Naive B cell (primary cell): ENCODE measurements around the gene REELD1. TPM values are rescaled to one million over a fixed set of nuclear protein-coding genes. Genes with fewer than 3 reads are reported as not detected.
A peak's percentile ranks its signal among the peaks of the same experiment; 100 is the strongest.

Experiments
- ATAC-seq, 2 donors: fragments of 150-1000 bp; cut with Tn5 transposase; 2 replicates each; pipeline ENCODE4 v1.10.0; 2021; ENCODE audit warnings: low read depth in 2 of 2, mild to moderate bottlenecking in 2 of 2, moderate library complexity in 2 of 2
- DNase-seq: peaks from one replicate; pipeline ENCODE4 v3.0.0; 2022
- H3K27ac Mint-ChIP-seq, 6 donors: one replicate each; pipeline ENCODE4 v1.8.0; 2020 to 2022; ENCODE audit warnings: mild to moderate bottlenecking in 6 of 6, mixed read lengths in 6 of 6, moderate library complexity in 5 of 6, inconsistent platforms in 2 of 6
- H3K27me3 Mint-ChIP-seq, 3 donors: one replicate each; pipeline ENCODE4 v1.8.0; 2021 to 2022; ENCODE audit warnings: mixed read lengths in 3 of 3, mild to moderate bottlenecking in 1 of 3
- H3K36me3 Mint-ChIP-seq, 2 donors: one replicate each; pipeline ENCODE4 v1.8.0; 2020 to 2022; ENCODE audit warnings: mixed read lengths in 2 of 2, inconsistent platforms in 1 of 2, mild to moderate bottlenecking in 1 of 2
- H3K4me1 Mint-ChIP-seq, 3 donors: one replicate each; pipeline ENCODE4 v1.8.0; 2020 to 2022; ENCODE audit warnings: mixed read lengths in 3 of 3, inconsistent platforms in 1 of 3, mild to moderate bottlenecking in 1 of 3, moderate library complexity in 1 of 3
- H3K4me3 Mint-ChIP-seq, 8 donors: one replicate each; pipeline ENCODE4 v1.8.0; 2020 to 2022; ENCODE audit warnings: mild to moderate bottlenecking in 8 of 8, mixed read lengths in 8 of 8, moderate library complexity in 8 of 8, inconsistent platforms in 2 of 8
- H3K9me3 Mint-ChIP-seq, 7 donors: one replicate each; pipeline ENCODE4 v1.8.0; 2020 to 2022; ENCODE audit warnings: mixed read lengths in 7 of 7, mild to moderate bottlenecking in 5 of 7, inconsistent platforms in 2 of 7, moderate library complexity in 1 of 7
- polyA plus RNA-seq, 6 donors: library from polyadenylated mRNA; unstranded; fragments of 300-500 nt; fragmentation: Illumina TruSeq; gene quantifications; one replicate each; pipeline ENCODE4 v1.2.3, GENCODE V29; 2021; ENCODE audit warnings: low read depth in 6 of 6

Gene REELD1
- polyA plus RNA-seq, 6 donors from 2014 or later = 0.18 to 3.4 TPM; not detected in 4

- Mint-ChIP-seq H3K27me3 (no peaks in the 10 kb centered on the region), H3K4me3 (no peak overlapping the region)
These were observed 42.0 kb downstream of the REELD1 start for GRCh38 chr4:146256328-146256727.

GRCh38 chr4:146257511-146257910 is 43.2 kb downstream of the REELD1 start:
- Mint-ChIP-seq H3K27ac (no peak overlapping the region), H3K36me3 (peaks cover 0 to 15% of the 10 kb centered on the region in 2 donors), H3K9me3 (no peaks in the 10 kb centered on the region), H3K4me1 (no peaks in the 10 kb centered on the region), H3K4me3 (no peak overlapping the region), H3K27me3 (no peaks in the 10 kb centered on the region)
- no peak for ATAC-seq
- DNase-seq = no peak

More at GRCh38 chr4:146256328-146256727, 42.0 kb downstream of the REELD1 start:
- DNase-seq (no peak), ATAC-seq (no peak)
- Mint-ChIP-seq H3K27ac (no peak overlapping the region), H3K4me1 (no peaks in the 10 kb centered on the region), H3K36me3 (peaks cover 0 to 12% of the 10 kb centered on the region in 2 donors), H3K9me3 (no peaks in the 10 kb centered on the region)

- no peaks in the 10 kb centered on the region for H3K27me3 Mint-ChIP-seq
These were observed 46.2 kb downstream of the REELD1 start for GRCh38 chr4:146260521-146260920.

GRCh38 chr4:146261041-146261440 is 46.7 kb downstream of the REELD1 start:
- ATAC-seq = no peak
- Mint-ChIP-seq H3K27me3 (no peaks in the 10 kb centered on the region), H3K9me3 (no peaks in the 10 kb centered on the region), H3K4me1 (no peaks in the 10 kb centered on the region), H3K4me3 (no peak overlapping the region), H3K36me3 (peaks cover 0 to 21% of the 10 kb centered on the region in 2 donors), H3K27ac (no peak overlapping the region)
- DNase-seq = no peak

More at GRCh38 chr4:146260521-146260920, 46.2 kb downstream of the REELD1 start:
- no peak for ATAC-seq
- Mint-ChIP-seq H3K4me1 (no peaks in the 10 kb centered on the region), H3K27ac (no peak overlapping the region), H3K36me3 (peaks cover 0 to 21% of the 10 kb centered on the region in 2 donors), H3K4me3 (no peak overlapping the region), H3K9me3 (no peaks in the 10 kb centered on the region)
- no peak for DNase-seq

GRCh38 chr4:146263793-146264192 is 49.5 kb downstream of the REELD1 start:
- Mint-ChIP-seq H3K36me3 (peaks cover 0 to 20% of the 10 kb centered on the region in 2 donors), H3K9me3 (no peaks in the 10 kb centered on the region), H3K4me3 (no peak overlapping the region), H3K27ac (no peak overlapping the region), H3K4me1 (no peaks in the 10 kb centered on the region), H3K27me3 (no peaks in the 10 kb centered on the region)
- ATAC-seq (no peak), DNase-seq (no peak)

GRCh38 chr4:146265950-146266490 is 51.7 kb downstream of the REELD1 start:
- DNase-seq (no peak), ATAC-seq (no peak)
- Mint-ChIP-seq H3K4me3 (no peak overlapping the region), H3K36me3 (peaks cover 0 to 15% of the 10 kb centered on the region in 2 donors), H3K27ac (peak overlapping the region in 1 of 6 donors; percentile 59), H3K9me3 (no peaks in the 10 kb centered on the region), H3K4me1 (no peaks in the 10 kb centered on the region), H3K27me3 (no peaks in the 10 kb centered on the region)

- H3K27ac Mint-ChIP-seq = no peak overlapping the region
- H3K4me1 Mint-ChIP-seq = no peaks in the 10 kb centered on the region
- ATAC-seq (no peak), DNase-seq (no peak)
- H3K36me3 Mint-ChIP-seq = peaks cover 0 to 6% of the 10 kb centered on the region in 2 donors
- H3K4me3 Mint-ChIP-seq = no peak overlapping the region
- no peaks in the 10 kb centered on the region for H3K27me3 Mint-ChIP-seq
- no peaks in the 10 kb centered on the region for H3K9me3 Mint-ChIP-seq
These were observed 53.5 kb downstream of the REELD1 start for GRCh38 chr4:146267826-146268225.

- DNase-seq (no peak), ATAC-seq (no peak)
- Mint-ChIP-seq H3K36me3 (peaks cover 0 to 3% of the 10 kb centered on the region in 2 donors), H3K27me3 (no peaks in the 10 kb centered on the region), H3K4me3 (no peak overlapping the region), H3K9me3 (no peaks in the 10 kb centered on the region), H3K27ac (no peak overlapping the region), H3K4me1 (no peaks in the 10 kb centered on the region)
These were observed 54.9 kb downstream of the REELD1 start for GRCh38 chr4:146269228-146269653.

GRCh38 chr4:146271466-146271865 is 57.1 kb downstream of the REELD1 start:
- no peaks in the 10 kb centered on the region for H3K4me1 Mint-ChIP-seq
- H3K9me3 Mint-ChIP-seq = no peaks in the 10 kb centered on the region
- no peak overlapping the region for H3K4me3 Mint-ChIP-seq
- no peaks in the 10 kb centered on the region for H3K27me3 Mint-ChIP-seq
- DNase-seq (no peak), ATAC-seq (no peak)
- H3K27ac Mint-ChIP-seq = peak overlapping the region in 1 of 6 donors; percentile 84
- no peaks in the 10 kb centered on the region for H3K36me3 Mint-ChIP-seq

- Mint-ChIP-seq H3K9me3 (no peaks in the 10 kb centered on the region), H3K4me3 (no peak overlapping the region), H3K36me3 (no peaks in the 10 kb centered on the region), H3K27ac (peak overlapping the region in 1 of 6 donors; percentile 37), H3K27me3 (no peaks in the 10 kb centered on the region), H3K4me1 (no peaks in the 10 kb centered on the region)
- no peak for ATAC-seq
- DNase-seq = no peak
These were observed 59.0 kb downstream of the REELD1 start for GRCh38 chr4:146273204-146273901.

GRCh38 chr4:146274774-146275173 is 60.4 kb downstream of the REELD1 start:
- Mint-ChIP-seq H3K9me3 (no peaks in the 10 kb centered on the region), H3K4me3 (no peak overlapping the region), H3K4me1 (no peaks in the 10 kb centered on the region), H3K27ac (no peak overlapping the region), H3K36me3 (peaks cover 0 to 3% of the 10 kb centered on the region in 2 donors), H3K27me3 (no peaks in the 10 kb centered on the region)
- no peak for DNase-seq
- ATAC-seq = no peak

- Mint-ChIP-seq H3K4me1 (no peaks in the 10 kb centered on the region), H3K27ac (no peak overlapping the region), H3K9me3 (no peaks in the 10 kb centered on the region), H3K4me3 (no peak overlapping the region), H3K27me3 (no peaks in the 10 kb centered on the region), H3K36me3 (peaks cover 2 to 3% of the 10 kb centered on the region in 2 donors)
- DNase-seq (no peak), ATAC-seq (no peak)
These were observed 61.0 kb downstream of the REELD1 start for GRCh38 chr4:146275370-146275769.

GRCh38 chr4:146278986-146279385 is 64.6 kb downstream of the REELD1 start:
- H3K9me3 Mint-ChIP-seq = no peaks in the 10 kb centered on the region
- DNase-seq = no peak
- no peaks in the 10 kb centered on the region for H3K4me1 Mint-ChIP-seq
- peaks cover 3 to 7% of the 10 kb centered on the region in 2 donors for H3K36me3 Mint-ChIP-seq
- ATAC-seq = no peak
- no peaks in the 10 kb centered on the region for H3K27me3 Mint-ChIP-seq
- no peak overlapping the region for H3K4me3 Mint-ChIP-seq
- no peak overlapping the region for H3K27ac Mint-ChIP-seq
